OCI-LY1 (cell line): ENCODE measurements around the gene SUGCT.
"Not testable (repeated sequence)": the region's sequence is repeated elsewhere in the genome, so short reads cannot be mapped to it uniquely, and the experiment has no call there.

Experiments used
- H2AFZ ChIP-seq: fragments of 200-600 bp; sonication (generic), shearing (Covaris generic); 2 replicates; pipeline ENCODE4 v1.6.0; 2014; ENCODE audit warnings: antibody characterized with exemption, mild to moderate bottlenecking, low read length
- H3F3A ChIP-seq: fragments of 200-600 bp; sonication (generic), shearing (Covaris generic); 2 replicates; pipeline ENCODE4 v1.6.0; 2014; ENCODE audit warnings: mild to moderate bottlenecking, antibody characterized with exemption, low read length, moderate library complexity; ENCODE audit not compliant: insufficient read depth
- H3K27ac ChIP-seq: fragments of 200-600 bp; sonication (generic); 2 replicates; pipeline ENCODE4 v1.5.1; 2014; ENCODE audit warnings: low read length, mixed run types, mild to moderate bottlenecking, low read depth; ENCODE audit not compliant: poor library complexity, severe bottlenecking
- H3K27me3 ChIP-seq: fragments of 200-600 bp; sonication (generic); 2 replicates; pipeline ENCODE4 v1.6.0; 2014; ENCODE audit warnings: antibody characterized with exemption, mild to moderate bottlenecking, low read length, moderate library complexity; ENCODE audit not compliant: insufficient read depth
- H3K36me3 ChIP-seq: fragments of 200-600 bp; sonication (generic); 2 replicates; pipeline ENCODE4 v1.6.1; 2014; ENCODE audit warnings: mild to moderate bottlenecking, antibody characterized with exemption, low read length, moderate library complexity, mixed read lengths; ENCODE audit not compliant: insufficient read depth
- H3K4me1 ChIP-seq: fragments of 200-600 bp; sonication (generic); 2 replicates; pipeline ENCODE4 v1.5.1; 2014; ENCODE audit warnings: mild to moderate bottlenecking, low read length, moderate library complexity; ENCODE audit not compliant: insufficient read depth, severe bottlenecking
- H3K4me2 ChIP-seq: fragments of 200-600 bp; sonication (generic), shearing (Covaris generic); 2 replicates; pipeline ENCODE4 v1.6.1; 2014; ENCODE audit warnings: low read length
- H3K4me3 ChIP-seq: fragments of 200-600 bp; sonication (generic); 2 replicates; pipeline ENCODE4 v1.5.1; 2014; ENCODE audit warnings: low read length, low read depth, mild to moderate bottlenecking, mixed read lengths; ENCODE audit not compliant: poor library complexity, severe bottlenecking
- H3K79me2 ChIP-seq: fragments of 200-600 bp; shearing (Covaris generic); 2 replicates; pipeline ENCODE4 v1.6.1; 2016; ENCODE audit warnings: mixed run types, low read length, mixed read lengths; ENCODE audit not compliant: insufficient read depth
- H3K9ac ChIP-seq: fragments of 200-600 bp; sonication (generic), shearing (Covaris generic); 2 replicates; pipeline ENCODE4 v1.6.1; 2014; ENCODE audit warnings: mild to moderate bottlenecking, low read length, mixed read lengths
- H3K9me2 ChIP-seq: fragments of 200-600 bp; sonication (generic), shearing (Covaris generic); 2 replicates; pipeline ENCODE4 v1.6.1; 2014; ENCODE audit warnings: low read depth, mild to moderate bottlenecking, low read length, mixed read lengths
- H3K9me3 ChIP-seq: fragments of 200-600 bp; shearing (Covaris generic); 2 replicates; pipeline ENCODE4 v1.6.1; 2014; ENCODE audit warnings: low read length, mixed read lengths
- H4K20me1 ChIP-seq: fragments of 200-600 bp; sonication (generic), shearing (Covaris generic); 2 replicates; pipeline ENCODE4 v1.6.0; 2016; ENCODE audit warnings: mild to moderate bottlenecking, low read length; ENCODE audit not compliant: insufficient read depth
- EZH2 ChIP-seq: fragments of 200-600 bp; sonication (generic), shearing (Covaris generic); IDR thresholded peaks from 2 replicates; pipeline ENCODE4 v1.8.0; 2017; ENCODE audit warnings: borderline replicate concordance, mixed run types, mild to moderate bottlenecking, antibody characterized with exemption, low read length, moderate library complexity, mixed read lengths
- TF ChIP-seq, protein P1 (sequence below): fragments of 200-600 bp; sonication (generic), shearing (Covaris generic); IDR thresholded peaks from 2 replicates; pipeline ENCODE4 v1.5.1; 2017; ENCODE audit warnings: mild to moderate bottlenecking, antibody characterized with exemption, low read length, moderate library complexity, mixed read lengths

The SUGCT gene

DNA sequence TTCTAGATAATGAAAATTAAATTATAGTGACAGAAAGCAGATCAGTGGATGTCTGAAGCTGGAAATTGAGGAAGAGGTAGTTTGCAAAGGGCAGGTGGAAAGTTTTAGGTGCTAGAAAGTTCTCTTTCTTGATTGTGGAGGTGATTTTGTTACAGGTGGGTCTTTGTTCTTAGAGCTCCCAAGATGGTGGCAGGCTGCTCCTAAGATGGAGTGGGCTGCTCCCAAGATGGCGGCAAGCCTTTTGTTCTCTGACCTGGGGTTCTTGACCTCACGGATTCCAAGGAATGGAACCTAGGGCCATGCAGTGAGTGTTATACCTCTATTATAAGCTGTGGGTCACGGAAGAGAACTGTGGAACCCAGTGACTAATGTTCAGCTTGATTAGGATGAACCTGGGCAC is 32.5 kb downstream of the SUGCT start:
- Histone ChIP-seq H3K4me2 (no peak overlapping the region), H3K4me1 (no peaks in the 10 kb centered on the region), H3K27me3 (no peaks in the 10 kb centered on the region), H3K9ac (no peak overlapping the region), H3F3A (no peaks in the 10 kb centered on the region), H3K4me3 (no peak overlapping the region), H3K9me2 (no peaks in the 10 kb centered on the region), H3K36me3 (no peaks in the 10 kb centered on the region), H3K79me2 (no peaks in the 10 kb centered on the region), H3K9me3 (no peaks in the 10 kb centered on the region), H2AFZ (no peak overlapping the region), H3K27ac (no peak overlapping the region), H4K20me1 (no peaks in the 10 kb centered on the region)
- no peak for TF ChIP-seq EZH2
- TF ChIP-seq, protein P1, sequence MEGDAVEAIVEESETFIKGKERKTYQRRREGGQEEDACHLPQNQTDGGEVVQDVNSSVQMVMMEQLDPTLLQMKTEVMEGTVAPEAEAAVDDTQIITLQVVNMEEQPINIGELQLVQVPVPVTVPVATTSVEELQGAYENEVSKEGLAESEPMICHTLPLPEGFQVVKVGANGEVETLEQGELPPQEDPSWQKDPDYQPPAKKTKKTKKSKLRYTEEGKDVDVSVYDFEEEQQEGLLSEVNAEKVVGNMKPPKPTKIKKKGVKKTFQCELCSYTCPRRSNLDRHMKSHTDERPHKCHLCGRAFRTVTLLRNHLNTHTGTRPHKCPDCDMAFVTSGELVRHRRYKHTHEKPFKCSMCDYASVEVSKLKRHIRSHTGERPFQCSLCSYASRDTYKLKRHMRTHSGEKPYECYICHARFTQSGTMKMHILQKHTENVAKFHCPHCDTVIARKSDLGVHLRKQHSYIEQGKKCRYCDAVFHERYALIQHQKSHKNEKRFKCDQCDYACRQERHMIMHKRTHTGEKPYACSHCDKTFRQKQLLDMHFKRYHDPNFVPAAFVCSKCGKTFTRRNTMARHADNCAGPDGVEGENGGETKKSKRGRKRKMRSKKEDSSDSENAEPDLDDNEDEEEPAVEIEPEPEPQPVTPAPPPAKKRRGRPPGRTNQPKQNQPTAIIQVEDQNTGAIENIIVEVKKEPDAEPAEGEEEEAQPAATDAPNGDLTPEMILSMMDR, result no peak

DNA sequence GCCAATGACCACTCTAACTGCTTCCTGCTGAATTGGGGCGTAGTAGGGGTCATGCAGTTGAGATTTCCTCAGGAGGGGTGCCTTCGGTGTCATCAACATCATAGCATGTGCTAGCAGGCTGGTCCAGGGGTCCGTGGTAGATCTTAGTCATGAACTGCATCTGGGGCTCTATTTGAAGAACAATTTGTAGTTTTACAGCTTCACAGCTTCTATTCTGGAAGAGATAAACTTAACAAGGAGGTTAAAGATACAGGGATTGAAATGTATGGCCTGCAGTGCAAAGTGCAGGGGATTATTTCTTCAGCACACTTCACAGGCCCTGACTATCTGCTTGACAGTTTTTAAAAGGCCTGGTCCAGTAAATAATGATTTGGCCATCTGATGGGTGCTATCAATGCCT is 33.5 kb downstream of the SUGCT start:
- not testable (repeated sequence) for H3K27ac ChIP-seq, H3K36me3 ChIP-seq, H3K9me2 ChIP-seq, H3K4me3 ChIP-seq, H3K4me1 ChIP-seq, H3K9ac ChIP-seq, H3K4me2 ChIP-seq, H2AFZ ChIP-seq, H3K27me3 ChIP-seq, H3K9me3 ChIP-seq, H3F3A ChIP-seq, H4K20me1 ChIP-seq, H3K79me2 ChIP-seq

DNA sequence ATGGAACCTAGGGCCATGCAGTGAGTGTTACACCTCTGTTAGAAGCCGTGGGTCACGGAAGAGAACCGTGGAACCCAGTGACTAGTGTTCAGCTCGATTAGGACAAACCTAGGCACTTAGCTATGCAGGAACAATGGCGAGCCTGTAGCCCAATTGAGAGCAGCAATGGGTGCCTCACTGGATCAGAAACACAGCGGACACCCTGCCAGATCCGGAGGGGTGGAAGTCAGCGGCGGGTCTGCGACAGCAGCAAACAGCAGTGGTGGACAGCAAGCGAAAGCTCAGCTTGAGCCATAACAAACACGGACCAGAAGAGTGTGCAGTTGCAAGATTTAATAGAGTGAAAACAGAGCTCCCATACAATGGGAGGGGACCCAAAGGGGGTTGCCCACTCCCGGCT is 38.3 kb downstream of the SUGCT start:
- H3K4me2 ChIP-seq, result not testable (repeated sequence)

DNA sequence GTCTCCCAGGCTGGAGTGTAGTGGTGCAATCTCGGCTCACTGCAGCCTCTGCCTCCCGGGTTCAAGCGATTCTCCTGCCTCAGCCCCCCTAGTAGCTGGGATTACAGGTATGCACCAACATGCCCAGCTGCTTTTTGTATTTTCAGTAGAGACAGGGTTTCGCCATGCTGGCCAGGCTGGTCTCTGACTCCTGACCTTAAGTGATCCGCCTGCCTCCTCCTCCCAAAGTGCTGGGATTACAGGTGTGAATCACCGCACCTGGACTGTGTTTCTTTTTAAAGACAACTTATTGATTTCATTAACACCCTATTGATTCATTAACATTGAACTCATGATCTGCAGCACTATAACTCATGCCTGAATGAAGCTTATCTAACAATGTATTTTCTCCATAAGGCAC is 40.5 kb downstream of the SUGCT start:
- not testable (repeated sequence) for H3K27me3 ChIP-seq, H3K4me3 ChIP-seq, H3K36me3 ChIP-seq, H2AFZ ChIP-seq, H3K9ac ChIP-seq, H3F3A ChIP-seq, H3K4me1 ChIP-seq, H4K20me1 ChIP-seq, H3K9me2 ChIP-seq, H3K9me3 ChIP-seq, H3K79me2 ChIP-seq, H3K4me2 ChIP-seq, H3K27ac ChIP-seq

More for the DNA sequence above, 38.3 kb downstream of the SUGCT start:
- not testable (repeated sequence) for H3K27me3 ChIP-seq, H3K79me2 ChIP-seq, H3F3A ChIP-seq, H4K20me1 ChIP-seq, H3K36me3 ChIP-seq, H3K4me3 ChIP-seq, H3K27ac ChIP-seq, H3K9me3 ChIP-seq, H3K4me1 ChIP-seq, H3K9ac ChIP-seq, H2AFZ ChIP-seq, H3K9me2 ChIP-seq
